PFSK-1 (cell line): ENCODE results near the gene FAM217A.

Source experiments
- FOXP2 ChIP-seq: optimal IDR thresholded peaks from 2 replicates; pipeline ENCODE3; 2011; ENCODE audit warnings: borderline replicate concordance, control low read depth, inconsistent platforms; ENCODE audit not compliant: insufficient read depth; ENCODE audit errors: extremely low read length, extremely low read depth
- POLR2AphosphoS5 ChIP-seq: IDR thresholded peaks from 2 replicates; pipeline ENCODE4 v1.6.1; 2012; ENCODE audit warnings: low read depth, mild to moderate bottlenecking, control low read depth, low read length, moderate library complexity
- REST ChIP-seq, 2 experiments: IDR thresholded peaks; 2 replicates each; pipeline versions ENCODE4 v1.6.1 to v1.8.0; 2011 to 2012; ENCODE audit warnings: low read depth in 2 of 2, low read length in 2 of 2, control low read depth in 1 of 2, inconsistent platforms in 1 of 2, mild to moderate bottlenecking in 1 of 2, moderate library complexity in 1 of 2; ENCODE audit not compliant: insufficient read depth in 1 of 2
- SIN3A ChIP-seq: IDR thresholded peaks from 2 replicates; pipeline ENCODE4 v1.6.1; 2012; ENCODE audit warnings: mild to moderate bottlenecking, low read length, moderate library complexity, borderline replicate concordance; ENCODE audit not compliant: insufficient read depth
- TAF1 ChIP-seq: IDR thresholded peaks from 2 replicates; pipeline ENCODE4 v1.6.1; 2012; ENCODE audit warnings: low read length, control low read depth, borderline replicate concordance; ENCODE audit not compliant: insufficient read depth

FAM217A gene

GRCh38 chr6:4084444-4085331 lies 5.8 kb upstream of the FAM217A start:
- TF ChIP-seq POLR2AphosphoS5 (no peak), TAF1 (no peak), SIN3A (no peak), REST (IDR thresholded peaks at IDR 0.05; ENCODE audit: insufficient read depth in 1 of 2, low read depth in 2 of 2, low read length in 2 of 2) (no peak), FOXP2 (no peak)

GRCh38 chr6:4074478-4075235 lies 4.3 kb downstream of the FAM217A start:
- no peak for TF ChIP-seq REST (IDR thresholded peaks at IDR 0.05; ENCODE audit: insufficient read depth in 1 of 2, low read depth in 2 of 2, low read length in 2 of 2)
- no peak for TF ChIP-seq SIN3A
- no peak for TF ChIP-seq FOXP2
- no peak for TF ChIP-seq TAF1
- TF ChIP-seq POLR2AphosphoS5: no peak

- TF ChIP-seq TAF1 (no peak), POLR2AphosphoS5 (no peak), SIN3A (no peak), REST (IDR thresholded peaks at IDR 0.05; ENCODE audit: insufficient read depth in 1 of 2, low read depth in 2 of 2, low read length in 2 of 2) (no peak), FOXP2 (no peak)
These were observed 7.6 kb downstream of the FAM217A start for GRCh38 chr6:4071330-4071729.

GRCh38 chr6:4069199-4069598 lies 9.7 kb downstream of the FAM217A start:
- TF ChIP-seq TAF1 (no peak), POLR2AphosphoS5 (no peak), FOXP2 (no peak), SIN3A (no peak), REST (IDR thresholded peaks at IDR 0.05; ENCODE audit: insufficient read depth in 1 of 2, low read depth in 2 of 2, low read length in 2 of 2) (no peak)
